ENCODE results near the gene BRINP1.

BRINP1 gene

GRCh38 chr9:119159386-119159785 is 209.8 kb downstream of the BRINP1 start:
- Histone ChIP-seq H3K27me3 (ENCODE audit: low read depth, low read length) (no peaks in the 10 kb centered on the region), H3K4me1 (ENCODE audit: control insufficient read depth in 1 of 2, insufficient read depth in 2 of 2, low read length in 2 of 2) (no peaks in the 10 kb centered on the region), H3K4me3 (ENCODE audit: low read depth in 1 of 2, low read length in 2 of 2) (no peak overlapping the region), H3K27ac (ENCODE audit: low read length) (no peak overlapping the region), H3K9me3 (ENCODE audit: control insufficient read depth in 1 of 2, low read length in 2 of 2) (no peaks in the 10 kb centered on the region), H3K36me3 (ENCODE audit: control insufficient read depth in 1 of 2, insufficient read depth in 2 of 2, low read length in 2 of 2) (no peaks in the 10 kb centered on the region)

DNA sequence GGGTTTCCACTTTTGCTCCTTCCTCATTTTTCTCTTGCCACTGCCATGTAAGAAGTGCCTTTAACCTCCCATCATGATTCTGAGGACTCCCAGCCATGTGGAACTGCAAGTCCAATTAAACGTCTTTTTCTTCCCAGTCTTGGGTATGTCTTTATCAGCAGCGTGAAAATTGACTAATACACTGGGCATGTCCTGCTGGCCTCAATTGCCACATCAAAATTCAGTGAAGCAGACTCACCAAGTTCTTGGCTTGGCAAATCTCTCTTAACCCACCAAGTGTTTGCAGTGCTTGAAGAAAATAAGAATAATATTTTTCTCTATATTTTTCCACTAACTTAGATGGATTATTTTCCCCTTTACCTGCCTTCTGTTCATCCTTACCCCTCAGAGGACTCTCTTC is 212.0 kb downstream of the BRINP1 start:
- no peaks in the 10 kb centered on the region for H3K9me3 ChIP-seq (ENCODE audit: control insufficient read depth in 1 of 2, low read length in 2 of 2)
- H3K4me3 ChIP-seq (ENCODE audit: low read depth in 1 of 2, low read length in 2 of 2): no peak overlapping the region
- H3K27ac ChIP-seq (ENCODE audit: low read length): no peak overlapping the region
- no peaks in the 10 kb centered on the region for H3K27me3 ChIP-seq (ENCODE audit: low read depth, low read length)
- no peaks in the 10 kb centered on the region for H3K36me3 ChIP-seq (ENCODE audit: control insufficient read depth in 1 of 2, insufficient read depth in 2 of 2, low read length in 2 of 2)
- H3K4me1 ChIP-seq (ENCODE audit: control insufficient read depth in 1 of 2, insufficient read depth in 2 of 2, low read length in 2 of 2): no peaks in the 10 kb centered on the region

- no peaks in the 10 kb centered on the region for H3K36me3 ChIP-seq (ENCODE audit: control insufficient read depth in 1 of 2, insufficient read depth in 2 of 2, low read length in 2 of 2)
- H3K4me1 ChIP-seq (ENCODE audit: control insufficient read depth in 1 of 2, insufficient read depth in 2 of 2, low read length in 2 of 2): no peaks in the 10 kb centered on the region
- H3K4me3 ChIP-seq (ENCODE audit: low read depth in 1 of 2, low read length in 2 of 2): no peak overlapping the region
- H3K27ac ChIP-seq (ENCODE audit: low read length): no peak overlapping the region
- no peaks in the 10 kb centered on the region for H3K9me3 ChIP-seq (ENCODE audit: control insufficient read depth in 1 of 2, low read length in 2 of 2)
- no peaks in the 10 kb centered on the region for H3K27me3 ChIP-seq (ENCODE audit: low read depth, low read length)
Measured at GRCh38 chr9:119156354-119156753, 212.9 kb downstream of the BRINP1 start.

GRCh38 chr9:119154527-119154926 is 214.7 kb downstream of the BRINP1 start:
- no peak overlapping the region for H3K4me3 ChIP-seq (ENCODE audit: low read depth in 1 of 2, low read length in 2 of 2)
- no peaks in the 10 kb centered on the region for H3K27me3 ChIP-seq (ENCODE audit: low read depth, low read length)
- H3K9me3 ChIP-seq (ENCODE audit: control insufficient read depth in 1 of 2, low read length in 2 of 2): no peaks in the 10 kb centered on the region
- H3K36me3 ChIP-seq (ENCODE audit: control insufficient read depth in 1 of 2, insufficient read depth in 2 of 2, low read length in 2 of 2): no peaks in the 10 kb centered on the region
- no peak overlapping the region for H3K27ac ChIP-seq (ENCODE audit: low read length)
- no peaks in the 10 kb centered on the region for H3K4me1 ChIP-seq (ENCODE audit: control insufficient read depth in 1 of 2, insufficient read depth in 2 of 2, low read length in 2 of 2)

- Histone ChIP-seq H3K4me3 (ENCODE audit: low read depth in 1 of 2, low read length in 2 of 2) (no peak overlapping the region), H3K27me3 (ENCODE audit: low read depth, low read length) (no peaks in the 10 kb centered on the region), H3K4me1 (ENCODE audit: control insufficient read depth in 1 of 2, insufficient read depth in 2 of 2, low read length in 2 of 2) (no peaks in the 10 kb centered on the region), H3K9me3 (ENCODE audit: control insufficient read depth in 1 of 2, low read length in 2 of 2) (no peaks in the 10 kb centered on the region), H3K36me3 (ENCODE audit: control insufficient read depth in 1 of 2, insufficient read depth in 2 of 2, low read length in 2 of 2) (no peaks in the 10 kb centered on the region), H3K27ac (ENCODE audit: low read length) (no peak overlapping the region)
Measured at GRCh38 chr9:119153402-119153801, 215.8 kb downstream of the BRINP1 start.

GRCh38 chr9:119148855-119149254 is 220.4 kb downstream of the BRINP1 start:
- no peak overlapping the region for H3K4me3 ChIP-seq (ENCODE audit: low read depth in 1 of 2, low read length in 2 of 2)
- H3K27me3 ChIP-seq (ENCODE audit: low read depth, low read length): no peaks in the 10 kb centered on the region
- no peak overlapping the region for H3K27ac ChIP-seq (ENCODE audit: low read length)
- H3K4me1 ChIP-seq (ENCODE audit: control insufficient read depth in 1 of 2, insufficient read depth in 2 of 2, low read length in 2 of 2): no peaks in the 10 kb centered on the region
- H3K9me3 ChIP-seq (ENCODE audit: control insufficient read depth in 1 of 2, low read length in 2 of 2): no peaks in the 10 kb centered on the region
- H3K36me3 ChIP-seq (ENCODE audit: control insufficient read depth in 1 of 2, insufficient read depth in 2 of 2, low read length in 2 of 2): no peaks in the 10 kb centered on the region

GRCh38 chr9:119137479-119137878 is 231.8 kb downstream of the BRINP1 start:
- H3K4me3 ChIP-seq (ENCODE audit: low read depth in 1 of 2, low read length in 2 of 2): no peak overlapping the region
- no peaks in the 10 kb centered on the region for H3K9me3 ChIP-seq (ENCODE audit: control insufficient read depth in 1 of 2, low read length in 2 of 2)
- no peaks in the 10 kb centered on the region for H3K4me1 ChIP-seq (ENCODE audit: control insufficient read depth in 1 of 2, insufficient read depth in 2 of 2, low read length in 2 of 2)
- no peaks in the 10 kb centered on the region for H3K27me3 ChIP-seq (ENCODE audit: low read depth, low read length)
- no peaks in the 10 kb centered on the region for H3K36me3 ChIP-seq (ENCODE audit: control insufficient read depth in 1 of 2, insufficient read depth in 2 of 2, low read length in 2 of 2)
- H3K27ac ChIP-seq (ENCODE audit: low read length): no peak overlapping the region

DNA sequence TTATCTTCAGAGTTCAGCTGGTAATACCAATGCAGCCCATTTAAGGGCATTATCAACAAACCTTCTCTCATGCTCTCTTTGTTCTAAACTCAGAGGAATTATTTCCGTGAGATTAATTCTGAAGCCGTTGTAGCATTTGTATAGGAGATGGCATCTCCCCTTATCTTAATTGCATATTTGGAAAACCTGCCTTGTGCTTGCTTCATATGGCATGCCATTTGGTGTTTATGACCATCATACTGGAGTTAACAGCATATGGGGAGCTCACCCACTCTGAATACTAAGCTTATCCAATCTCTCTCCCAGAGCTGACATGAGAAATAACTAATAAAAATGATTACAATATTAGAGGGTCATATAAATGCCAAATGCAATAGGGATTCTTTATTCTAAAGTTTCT is 243.2 kb downstream of the BRINP1 start:
- Histone ChIP-seq H3K4me3 (ENCODE audit: low read depth in 1 of 2, low read length in 2 of 2) (no peak overlapping the region), H3K27me3 (ENCODE audit: low read depth, low read length) (no peaks in the 10 kb centered on the region), H3K36me3 (ENCODE audit: control insufficient read depth in 1 of 2, insufficient read depth in 2 of 2, low read length in 2 of 2) (no peaks in the 10 kb centered on the region), H3K4me1 (ENCODE audit: control insufficient read depth in 1 of 2, insufficient read depth in 2 of 2, low read length in 2 of 2) (no peaks in the 10 kb centered on the region), H3K9me3 (ENCODE audit: control insufficient read depth in 1 of 2, low read length in 2 of 2) (no peaks in the 10 kb centered on the region), H3K27ac (ENCODE audit: low read length) (no peak overlapping the region)

DNA sequence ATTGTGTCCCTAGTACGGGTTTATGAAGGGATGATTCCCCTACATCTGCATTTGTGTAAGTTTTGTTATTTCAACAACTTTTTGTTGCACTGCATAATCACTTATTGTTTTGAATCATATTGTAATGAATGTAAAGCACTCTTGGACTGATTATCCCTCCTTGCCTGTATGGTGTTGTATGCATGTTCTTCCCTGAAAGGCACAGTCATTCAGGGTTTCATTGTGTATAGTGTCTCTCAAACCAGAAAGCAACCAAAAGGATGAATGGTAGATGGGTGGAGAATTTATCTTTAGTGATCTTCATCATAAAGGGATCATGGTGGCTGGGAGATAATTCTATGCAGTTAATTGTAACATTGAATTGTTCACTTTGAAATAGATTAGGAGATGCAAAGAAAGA is 247.3 kb downstream of the BRINP1 start:
- Histone ChIP-seq H3K36me3 (ENCODE audit: control insufficient read depth in 1 of 2, insufficient read depth in 2 of 2, low read length in 2 of 2) (no peaks in the 10 kb centered on the region), H3K4me1 (ENCODE audit: control insufficient read depth in 1 of 2, insufficient read depth in 2 of 2, low read length in 2 of 2) (no peaks in the 10 kb centered on the region), H3K27me3 (ENCODE audit: low read depth, low read length) (no peaks in the 10 kb centered on the region), H3K27ac (ENCODE audit: low read length) (no peak overlapping the region), H3K4me3 (ENCODE audit: low read depth in 1 of 2, low read length in 2 of 2) (no peak overlapping the region), H3K9me3 (ENCODE audit: control insufficient read depth in 1 of 2, low read length in 2 of 2) (no peaks in the 10 kb centered on the region)

DNA sequence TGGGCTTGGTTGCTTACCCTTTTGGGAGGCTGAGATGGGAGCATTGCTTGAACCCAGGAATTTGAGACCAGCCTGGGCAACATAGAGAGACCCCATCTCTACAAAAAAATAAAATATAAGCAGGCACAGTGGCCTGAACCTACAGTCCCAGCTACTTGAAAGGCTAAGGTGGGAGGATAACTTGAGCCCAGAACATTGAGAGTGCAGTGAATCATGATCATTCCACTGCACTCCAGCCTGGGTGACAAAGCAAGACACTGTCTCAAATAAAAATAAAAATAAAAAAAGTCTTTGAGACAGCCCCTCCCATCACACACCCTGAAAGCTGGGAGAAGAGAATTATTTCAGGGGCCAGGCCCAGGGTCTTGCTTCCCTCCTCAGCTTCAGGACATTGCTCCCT is 251.8 kb downstream of the BRINP1 start:
- Histone ChIP-seq H3K9me3 (ENCODE audit: control insufficient read depth in 1 of 2, low read length in 2 of 2) (no peaks in the 10 kb centered on the region), H3K4me1 (ENCODE audit: control insufficient read depth in 1 of 2, insufficient read depth in 2 of 2, low read length in 2 of 2) (no peaks in the 10 kb centered on the region), H3K27me3 (ENCODE audit: low read depth, low read length) (no peaks in the 10 kb centered on the region)

More for the DNA sequence above, 251.8 kb downstream of the BRINP1 start:
- Histone ChIP-seq H3K36me3 (ENCODE audit: control insufficient read depth in 1 of 2, insufficient read depth in 2 of 2, low read length in 2 of 2) (no peaks in the 10 kb centered on the region), H3K27ac (ENCODE audit: low read length) (no peak overlapping the region), H3K4me3 (ENCODE audit: low read depth in 1 of 2, low read length in 2 of 2) (no peak overlapping the region)

Measured in muscle layer of duodenum (tissue), 2 donors.